ENCODE data around the gene IPO8.

The IPO8 gene

DNA sequence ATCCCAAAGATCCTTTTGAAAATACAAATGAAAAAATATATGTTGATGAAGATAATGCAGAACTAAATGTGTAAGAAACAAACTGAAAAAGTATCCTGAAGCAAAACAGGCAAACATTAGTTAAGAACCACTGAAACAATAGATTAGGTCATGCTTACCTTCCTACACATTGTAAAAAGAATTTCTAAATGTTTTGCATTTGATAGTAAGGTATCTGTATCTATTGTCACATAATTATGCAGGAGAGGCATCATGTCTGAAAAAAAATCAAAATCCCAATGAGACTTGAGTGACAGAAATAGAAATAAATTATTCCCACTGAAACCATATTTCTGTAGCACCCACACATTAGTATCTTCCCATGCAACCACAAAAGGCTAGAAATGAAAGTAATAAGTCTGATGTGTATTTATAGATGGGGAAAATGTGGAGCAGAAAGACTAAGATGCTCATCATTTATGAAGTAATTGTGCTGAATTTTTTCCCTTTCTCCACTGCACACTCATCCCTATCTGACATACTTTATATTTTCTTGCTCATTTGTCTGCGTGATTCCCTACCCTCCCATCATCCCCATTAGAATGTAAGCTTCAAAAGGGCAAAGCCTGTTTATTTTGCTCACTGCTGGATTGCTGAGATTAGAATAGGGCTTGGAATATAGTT, 43.5 kb downstream of the IPO8 start:
- no peak overlapping the region for H3K9ac ChIP-seq (ENCODE audit: low read length)
- no peaks in the 10 kb centered on the region for H3F3A ChIP-seq (ENCODE audit: insufficient read depth, low read length)
- DNase-seq, result no peak
- H3K4me3 ChIP-seq (ENCODE audit: low read length), result no peak overlapping the region
- H3K27me3 ChIP-seq (replicated peaks; ENCODE audit: insufficient read depth, low read length), result no peaks in the 10 kb centered on the region
- no peaks in the 10 kb centered on the region for H3K79me2 ChIP-seq (ENCODE audit: low read length)
- no peak overlapping the region for H2AFZ ChIP-seq (ENCODE audit: low read length)
- no peaks in the 10 kb centered on the region for H3K9me2 ChIP-seq (replicated peaks; ENCODE audit: insufficient read depth, low read length)
- no peaks in the 10 kb centered on the region for H3K9me3 ChIP-seq (replicated peaks; ENCODE audit: insufficient read depth, low read length)
- H3K36me3 ChIP-seq (replicated peaks; ENCODE audit: insufficient read depth, low read length), result no peaks in the 10 kb centered on the region
- TF ChIP-seq EZH2 (optimal IDR thresholded peaks at IDR 0.05; ENCODE audit: low read depth, low read length) (no peak), CTCF (IDR thresholded peaks at IDR 0.05; ENCODE audit: low read length) (no peak), EZH2phosphoT487 (IDR thresholded peaks at IDR 0.05; ENCODE audit: low read length) (no peak)
- no peak overlapping the region; the same call in 1 of the 2 replicates for H3K4me2 ChIP-seq (ENCODE audit: low read depth, low read length)
- H4K20me1 ChIP-seq (ENCODE audit: insufficient read depth, low read length), result no peaks in the 10 kb centered on the region
- no peak overlapping the region for H3K27ac ChIP-seq (ENCODE audit: low read length)
- H3K4me1 ChIP-seq (ENCODE audit: low read length), result peaks cover 12% of the 10 kb centered on the region

DNA sequence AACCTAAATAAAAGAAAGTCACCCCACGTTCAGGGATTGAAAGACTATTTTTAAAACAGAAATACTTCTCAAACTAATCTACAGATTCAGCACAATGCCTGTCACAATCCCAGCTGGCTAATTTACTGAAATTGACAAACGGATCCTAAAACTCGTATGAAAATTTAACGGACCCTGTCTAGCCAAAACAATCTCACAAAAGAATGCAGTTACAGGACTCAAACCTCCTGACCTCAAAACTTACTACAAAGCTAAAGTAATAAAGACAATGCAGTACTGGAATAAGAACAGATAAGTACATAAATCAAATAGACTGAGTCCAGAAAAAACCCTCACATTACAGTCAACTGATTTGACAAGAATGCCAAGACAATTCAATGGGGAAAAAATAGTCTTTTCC, 48.8 kb downstream of the IPO8 start:
- Histone ChIP-seq H3K9me2 (replicated peaks; ENCODE audit: insufficient read depth, low read length) (no peaks in the 10 kb centered on the region), H3K36me3 (replicated peaks; ENCODE audit: insufficient read depth, low read length) (no peaks in the 10 kb centered on the region), H3K27me3 (replicated peaks; ENCODE audit: insufficient read depth, low read length) (no peaks in the 10 kb centered on the region), H3K4me3 (ENCODE audit: low read length) (no peak overlapping the region), H3F3A (ENCODE audit: insufficient read depth, low read length) (no peaks in the 10 kb centered on the region), H3K9me3 (replicated peaks; ENCODE audit: insufficient read depth, low read length) (no peaks in the 10 kb centered on the region), H3K9ac (ENCODE audit: low read length) (no peak overlapping the region), H4K20me1 (ENCODE audit: insufficient read depth, low read length) (no peaks in the 10 kb centered on the region), H2AFZ (ENCODE audit: low read length) (no peak overlapping the region), H3K79me2 (ENCODE audit: low read length) (no peaks in the 10 kb centered on the region), H3K4me2 (ENCODE audit: low read depth, low read length) (no peak overlapping the region), H3K27ac (ENCODE audit: low read length) (no peak overlapping the region), H3K4me1 (ENCODE audit: low read length) (peaks cover 12% of the 10 kb centered on the region)
- TF ChIP-seq EZH2 (optimal IDR thresholded peaks at IDR 0.05; ENCODE audit: low read depth, low read length), result no peak
- TF ChIP-seq EZH2phosphoT487 (IDR thresholded peaks at IDR 0.05; ENCODE audit: low read length), result no peak
- no peak for TF ChIP-seq CTCF (IDR thresholded peaks at IDR 0.05; ENCODE audit: low read length)
- no peak for DNase-seq

DNA sequence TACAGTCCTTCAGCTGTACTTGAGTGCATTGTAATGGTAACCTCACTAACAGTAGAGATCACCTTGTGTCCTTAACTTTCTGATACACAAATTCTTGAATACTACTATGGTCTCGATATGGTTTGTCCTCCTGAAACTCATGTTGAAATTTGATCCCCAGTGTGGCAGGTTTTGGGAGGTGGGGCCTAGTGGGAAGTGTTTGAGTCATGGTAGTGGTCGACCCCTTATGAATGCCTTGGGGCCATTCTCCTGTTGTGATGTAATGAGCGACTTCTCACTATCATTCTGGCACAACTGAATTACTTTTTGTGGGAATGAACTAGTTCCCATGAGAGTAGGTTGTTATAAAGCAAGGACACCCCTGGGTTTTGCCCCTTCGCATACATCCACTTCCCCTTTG, 52.3 kb downstream of the IPO8 start:
- no peak overlapping the region for H3K27ac ChIP-seq (ENCODE audit: low read length)

More for the DNA sequence above, 52.3 kb downstream of the IPO8 start:
- H2AFZ ChIP-seq (ENCODE audit: low read length), result no peak overlapping the region
- DNase-seq, result no peak
- H3K4me1 ChIP-seq (ENCODE audit: low read length), result peaks cover 6% of the 10 kb centered on the region; the same call in 1 of the 2 replicates
- H3K79me2 ChIP-seq (ENCODE audit: low read length), result no peaks in the 10 kb centered on the region
- no peaks in the 10 kb centered on the region for H3K27me3 ChIP-seq (replicated peaks; ENCODE audit: insufficient read depth, low read length)
- no peak overlapping the region for H3K4me3 ChIP-seq (ENCODE audit: low read length)
- TF ChIP-seq EZH2phosphoT487 (IDR thresholded peaks at IDR 0.05; ENCODE audit: low read length) (no peak), EZH2 (optimal IDR thresholded peaks at IDR 0.05; ENCODE audit: low read depth, low read length) (no peak), CTCF (IDR thresholded peaks at IDR 0.05; ENCODE audit: low read length) (no peak)
- H3K36me3 ChIP-seq (replicated peaks; ENCODE audit: insufficient read depth, low read length), result no peaks in the 10 kb centered on the region
- H3F3A ChIP-seq (ENCODE audit: insufficient read depth, low read length), result no peaks in the 10 kb centered on the region
- no peak overlapping the region for H3K4me2 ChIP-seq (ENCODE audit: low read depth, low read length)
- H3K9me2 ChIP-seq (replicated peaks; ENCODE audit: insufficient read depth, low read length), result no peaks in the 10 kb centered on the region
- no peak overlapping the region for H3K9ac ChIP-seq (ENCODE audit: low read length)
- no peaks in the 10 kb centered on the region for H3K9me3 ChIP-seq (replicated peaks; ENCODE audit: insufficient read depth, low read length)
- H4K20me1 ChIP-seq (ENCODE audit: insufficient read depth, low read length), result no peaks in the 10 kb centered on the region
